ENCODE measurements around the gene MCF2. TPM values are rescaled to one million over a fixed set of nuclear protein-coding genes. Genes with fewer than 3 reads are reported as not detected.
A peak's percentile ranks its signal among the peaks of the same experiment; 100 is the strongest.

Gene MCF2
- total and polyA plus RNA-seq, 2 of the 8 experiments (the other 6 are each of a cell fraction or from before 2014, with no cell fraction given): 0.30 to 0.71 TPM

GRCh38 chrX:139692908-139693307, 15.1 kb downstream of the MCF2 start:
- Histone ChIP-seq H2BK20ac (ENCODE audit: low read length) (no peak overlapping the region), H3K79me2 (ENCODE audit: control insufficient read depth in 1 of 2, insufficient read depth in 2 of 2, low read length in 2 of 2) (no peaks in the 10 kb centered on the region), H3K27me3 (replicated peaks in 1 of 4; ENCODE audit: control insufficient read depth in 3 of 4, extremely low read depth in 1 of 4, insufficient read depth in 3 of 4, low read length in 3 of 4) (peaks cover 0 to 25% (median 21%) of the 10 kb centered on the region in 4 experiments; a peak in 6 of 7 replicates), H2BK12ac (ENCODE audit: low read depth, low read length) (no peak overlapping the region), H2BK120ac (replicated peaks; ENCODE audit: low read depth, low read length) (no peak overlapping the region), H3K4me3 (ENCODE audit: extremely low read depth in 1 of 4, insufficient read depth in 2 of 4, low read depth in 3 of 4, low read length in 4 of 4) (peak overlapping the region in 1 of 4 experiments; percentile 62; a peak in 1 of 8 replicates), H4K20me1 (replicated peaks in 1 of 2; ENCODE audit: control insufficient read depth in 1 of 2, insufficient read depth in 2 of 2, low read length in 2 of 2) (no peaks in the 10 kb centered on the region), H4K5ac (ENCODE audit: insufficient read length, low read depth, low read length) (no peak overlapping the region), H3K23me2 (ENCODE audit: low read depth, low read length) (peaks cover 2% of the 10 kb centered on the region; the same call in 1 of the 2 replicates), H3K23ac (ENCODE audit: insufficient read length) (no peak overlapping the region), H3K36me3 (ENCODE audit: control insufficient read depth in 2 of 4, insufficient read depth in 4 of 4, low read length in 3 of 4) (no peaks in the 10 kb centered on the region), H3K9ac (replicated peaks in 1 of 4; ENCODE audit: extremely low read depth in 1 of 4, low read depth in 3 of 4, low read length in 3 of 4) (no peak overlapping the region; a peak in 1 of 7 replicates), H4K91ac (replicated peaks; ENCODE audit: insufficient read length, low read length) (no peak overlapping the region), H3K56ac (replicated peaks; ENCODE audit: insufficient read length, low read depth, low read length) (no peak overlapping the region), H3K27ac (ENCODE audit: low read depth, low read length) (no peak overlapping the region), H2AK5ac (ENCODE audit: low read depth, low read length) (no peak overlapping the region), H2AFZ (ENCODE audit: low read length) (0 out of 2 replicates have a peak overlapping the region, but pooled peaks have one; percentile 70), H3K18ac (ENCODE audit: extremely low read depth, low read length) (no peak overlapping the region), H3K9me3 (ENCODE audit: insufficient read depth in 2 of 2, low read depth in 1 of 2, low read length in 1 of 2) (no peaks in the 10 kb centered on the region), H3K14ac (ENCODE audit: insufficient read length) (no peak overlapping the region), H3K4ac (replicated peaks; ENCODE audit: insufficient read length, low read depth, low read length) (no peak overlapping the region), H2BK15ac (ENCODE audit: low read length) (no peak overlapping the region), H2BK5ac (ENCODE audit: low read depth, low read length) (no peak overlapping the region), H4K8ac (ENCODE audit: extremely low read depth, insufficient read depth, low read length) (no peak overlapping the region), H3K4me1 (replicated peaks in 1 of 4; ENCODE audit: control insufficient read depth in 3 of 4, insufficient read depth in 4 of 4, low read length in 3 of 4) (peaks cover 0 to 6% (median 3%) of the 10 kb centered on the region in 4 experiments; a peak in 4 of 7 replicates), H3K79me1 (ENCODE audit: low read depth, low read length) (no peaks in the 10 kb centered on the region), H3K4me2 (ENCODE audit: insufficient read depth in 1 of 2, low read depth in 2 of 2, low read length in 2 of 2) (peak overlapping the region; percentile 84 to 85; a peak in 3 of 4 replicates)
- WGBS, 2 experiments (ENCODE audit: extremely low coverage in 1 of 2, insufficient coverage in 1 of 2, insufficient read length in 1 of 2, insufficient replicate concordance in 2 of 2, low coverage in 1 of 2, low lambda C conversion rate in 2 of 2, missing lambda C conversion rate in 1 of 2): 39% methylated on average over 7 of the region's 8 CpGs; no CpG with 5 or more reads in 1 of the 2 experiments
- FAIRE-seq (no peak), DNase-seq (ENCODE audit: low read depth in 1 of 2, low spot score in 2 of 2) (peak in 1 of 2 experiments; percentile 39)
- no peak for TF ChIP-seq NANOG (IDR thresholded peaks at IDR 0.05; ENCODE audit: insufficient read depth, low read depth, low read length, poor library complexity, severe bottlenecking)
- no peak for TF ChIP-seq POU5F1 (IDR thresholded peaks at IDR 0.05; ENCODE audit: low read depth, low read length)
- TF ChIP-seq CBX5 (IDR thresholded peaks at IDR 0.05; ENCODE audit: low read depth, low read length): no peak
- no peak for TF ChIP-seq KDM1A (IDR thresholded peaks at IDR 0.05; ENCODE audit: borderline replicate concordance, low read length)
- no peak for TF ChIP-seq MAFK (IDR thresholded peaks at IDR 0.05; ENCODE audit: low read depth, low read length)
- no peak for TF ChIP-seq CHD2 (IDR thresholded peaks at IDR 0.05; ENCODE audit: low read length)
- no peak for TF ChIP-seq ZNF274 (IDR thresholded peaks at IDR 0.05; ENCODE audit: borderline replicate concordance, extremely low read depth, low read length)
- no peak for TF ChIP-seq POLR2AphosphoS5 (IDR thresholded peaks at IDR 0.05; ENCODE audit: low read depth, low read length)
- TF ChIP-seq HDAC2 (IDR thresholded peaks at IDR 0.05; ENCODE audit: borderline replicate concordance in 1 of 2, low read depth in 2 of 2, low read length in 2 of 2): no peak
- CTCF ChIA-PET (ENCODE audit: partially characterized antibody): interaction anchor here (0.8 to 1.2 kb wide), 2 partner anchors 11 to 18 kb away, joined by 3 to 5 read pairs; no protein-coding TSS in a partner anchor
- POLR2A ChIA-PET (ENCODE audit: partially characterized antibody): interaction anchor here (1.4 kb wide), 1 partner anchor 30 kb away, joined by 3 read pairs; no protein-coding TSS in a partner anchor
